Measurements from ENCODE around the gene CR1L. TPM values are rescaled to one million over a fixed set of nuclear protein-coding genes. Genes with fewer than 3 reads are reported as not detected.

The CR1L gene
- total and polyA plus RNA-seq, 9 of the 15 experiments (the other 6 are each of a cell fraction or from before 2014, with no cell fraction given), result 10.1 to 74.8 (median 34.3) TPM

GRCh38 chr1:207649865-207650580 lies 5.1 kb downstream of the CR1L start (continued):
- TF ChIP-seq JUN (IDR thresholded peaks at IDR 0.05; ENCODE audit: borderline replicate concordance, low read depth, low read length) (peak; percentile 58), JUN (CRISPR knock-in tag; IDR thresholded peaks at IDR 0.05; ENCODE audit: borderline replicate concordance) (no peak), ZBTB11 (CRISPR knock-in tag; IDR thresholded peaks at IDR 0.05) (peak in 1 of 3 experiments; percentile 59; a peak in 2 of 6 replicates), SP2 (IDR thresholded peaks at IDR 0.05; ENCODE audit: extremely low read depth, low read depth, low read length, poor library complexity, severe bottlenecking) (no peak), ZNF609 (CRISPR knock-in tag; IDR thresholded peaks at IDR 0.05; ENCODE audit: borderline replicate concordance) (no peak), PHF20 (IDR thresholded peaks at IDR 0.05; ENCODE audit: partially characterized antibody) (no peak), NR4A1 (CRISPR knock-in tag; IDR thresholded peaks at IDR 0.05) (no peak), NR4A1 (tag; IDR thresholded peaks at IDR 0.05) (0 out of 2 replicates have a peak, but pooled peaks have one; percentile 13), THAP12 (CRISPR knock-in tag; IDR thresholded peaks at IDR 0.05) (no peak), MCM7 (IDR thresholded peaks at IDR 0.05) (no peak), SMARCE1 (IDR thresholded peaks at IDR 0.05) (peak; percentile 93), TGIF2 (CRISPR knock-in tag; IDR thresholded peaks at IDR 0.05) (no peak), U2AF1 (optimal IDR thresholded peaks at IDR 0.05; ENCODE audit: low read depth, low read length) (no peak), HMBOX1 (IDR thresholded peaks at IDR 0.05) (peak; percentile 95), DNMT1 (IDR thresholded peaks at IDR 0.05) (no peak; the same call in 1 of the 2 replicates), EGR1 (conservative IDR thresholded peaks at IDR 0.05) (peak; percentile 41)

All from K562 (cell line).